GM18951 (cell line): ENCODE measurements around the gene FOXL2.

Experiments used
- POLR2A ChIP-seq: IDR thresholded peaks from 4 replicates; pipeline ENCODE4 v1.6.1; 2011; ENCODE audit warnings: mild to moderate bottlenecking; ENCODE audit not compliant: insufficient read length, insufficient read depth; ENCODE audit errors: extremely low read depth
- in situ Hi-C: fragments of 300-500 bp; cut with MboI; formaldehyde crosslinking; loops from one replicate; pipeline ENCODE4 v1.12.0; 2022; ENCODE audit warnings: low sequenced_read_pairs, mixed read lengths, inconsistent platforms; ENCODE audit not compliant: unreplicated experiment

Gene FOXL2

GRCh38 chr3:138942861-138943623, 3.9 kb downstream of the FOXL2 start:
- in situ Hi-C loops: loop anchor here (5.0 to 25.0 kb wide), 2 partner anchors 379 to 481 kb away; no protein-coding TSS in a partner anchor
- no peak for TF ChIP-seq POLR2A

- TF ChIP-seq POLR2A: no peak
- in situ Hi-C loops: loop anchor here (5.0 to 25.0 kb wide), 2 partner anchors 380 to 480 kb away; no protein-coding TSS in a partner anchor
Observed at GRCh38 chr3:138942271-138942670, 4.7 kb downstream of the FOXL2 start.

GRCh38 chr3:138941259-138941885, 5.6 kb downstream of the FOXL2 start:
- no peak for TF ChIP-seq POLR2A
- in situ Hi-C loops: loop anchor here (5.0 to 25.0 kb wide), 2 partner anchors 381 to 479 kb away; no protein-coding TSS in a partner anchor

- in situ Hi-C loops: loop anchor here (5.0 to 25.0 kb wide), 2 partner anchors 382 to 478 kb away; no protein-coding TSS in a partner anchor
- TF ChIP-seq POLR2A: no peak
Observed at GRCh38 chr3:138940446-138940845, 6.5 kb downstream of the FOXL2 start.

- in situ Hi-C loops: loop anchor here (5.0 to 25.0 kb wide), 2 partner anchors 383 to 477 kb away; no protein-coding TSS in a partner anchor
- TF ChIP-seq POLR2A: no peak
Observed at GRCh38 chr3:138939561-138940241, 7.2 kb downstream of the FOXL2 start.

GRCh38 chr3:138938877-138939560, 7.9 kb downstream of the FOXL2 start:
- in situ Hi-C loops: loop anchor here (25.0 kb wide), 1 partner anchor 477 kb away; no protein-coding TSS in a partner anchor
- no peak for TF ChIP-seq POLR2A

GRCh38 chr3:138938056-138938876, 8.7 kb downstream of the FOXL2 start:
- in situ Hi-C loops: loop anchor here (25.0 kb wide), 1 partner anchor 476 kb away; no protein-coding TSS in a partner anchor
- TF ChIP-seq POLR2A: no peak

GRCh38 chr3:138937690-138938055, 9.3 kb downstream of the FOXL2 start:
- in situ Hi-C loops: loop anchor here (25.0 kb wide), 1 partner anchor 475 kb away; no protein-coding TSS in a partner anchor
- no peak for TF ChIP-seq POLR2A

- no peak for TF ChIP-seq POLR2A
- in situ Hi-C loops: loop anchor here (25.0 kb wide), 1 partner anchor 475 kb away; no protein-coding TSS in a partner anchor
Observed at GRCh38 chr3:138936741-138937689, 9.9 kb downstream of the FOXL2 start.

GRCh38 chr3:138935863-138936740, 10.8 kb downstream of the FOXL2 start:
- no peak for TF ChIP-seq POLR2A
- in situ Hi-C loops: loop anchor here (25.0 kb wide), 1 partner anchor 474 kb away; no protein-coding TSS in a partner anchor
